Thoracic aorta (tissue), 2 donors: ENCODE measurements around the gene AZGP1. TPM values are rescaled to one million over a fixed set of nuclear protein-coding genes. Genes with fewer than 3 reads are reported as not detected.
"Not testable (repeated sequence)": the region's sequence is repeated elsewhere in the genome, so short reads cannot be mapped to it uniquely, and the experiment has no call there.

ENCODE experiments used
- ATAC-seq: fragments of 150-250 bp; one replicate; pipeline ENCODE4 v1.8.0; 2017; ENCODE audit warnings: low read depth; ENCODE audit not compliant: insufficient number of reproducible peaks, low FRiP score
- DNase-seq: peaks from one replicate; pipeline ENCODE4 v3.0.0-alpha.2; 2020; ENCODE audit warnings: low spot score
- H3K27ac ChIP-seq, 2 donors: fragments of 200-600 bp; sonication (generic); 1 replicate in 1 of 2; 2 replicates in 1 of 2; pipeline ENCODE4 v1.5.1; 2016; ENCODE audit warnings: mild to moderate bottlenecking in 2 of 2, moderate library complexity in 2 of 2
- H3K27me3 ChIP-seq: fragments of 200-600 bp; sonication (generic); replicated peaks from 2 replicates; pipeline ENCODE4 v1.6.0; 2016; ENCODE audit warnings: mild to moderate bottlenecking; ENCODE audit not compliant: insufficient read depth
- H3K36me3 ChIP-seq: fragments of 200-600 bp; sonication (generic); one replicate; pipeline ENCODE4 v1.5.1; 2016
- H3K4me1 ChIP-seq, 2 donors: fragments of 200-600 bp; sonication (generic); 1 replicate in 1 of 2; 2 replicates in 1 of 2; pipeline versions ENCODE4 v1.5.1 to v1.6.0; 2016; ENCODE audit warnings: low read depth in 2 of 2, mild to moderate bottlenecking in 1 of 2; ENCODE audit not compliant: control insufficient read depth in 1 of 2
- H3K4me3 ChIP-seq: fragments of 200-600 bp; sonication (generic); 2 replicates; pipeline ENCODE4 v1.5.1; 2016; ENCODE audit warnings: mild to moderate bottlenecking
- H3K9me3 ChIP-seq: fragments of 200-600 bp; sonication (generic); 2 replicates; pipeline ENCODE4 v1.5.1; 2016
- CTCF ChIP-seq: fragments of 200-600 bp; sonication (generic); IDR thresholded peaks from one replicate; pipeline ENCODE4 v1.5.1; 2019; ENCODE audit warnings: antibody characterized with exemption
- total RNA-seq, 2 donors: library from RNA; depleted of rRNA; stranded (reverse); fragments of >200 nt; gene quantifications; one replicate each; pipeline versions ENCODE4 v1.1.0 to v1.2.3, GENCODE V29; 2016

Gene AZGP1
- total RNA-seq, 2 donors from 2014 or later, result 2.3 TPM; not detected in 1

DNA sequence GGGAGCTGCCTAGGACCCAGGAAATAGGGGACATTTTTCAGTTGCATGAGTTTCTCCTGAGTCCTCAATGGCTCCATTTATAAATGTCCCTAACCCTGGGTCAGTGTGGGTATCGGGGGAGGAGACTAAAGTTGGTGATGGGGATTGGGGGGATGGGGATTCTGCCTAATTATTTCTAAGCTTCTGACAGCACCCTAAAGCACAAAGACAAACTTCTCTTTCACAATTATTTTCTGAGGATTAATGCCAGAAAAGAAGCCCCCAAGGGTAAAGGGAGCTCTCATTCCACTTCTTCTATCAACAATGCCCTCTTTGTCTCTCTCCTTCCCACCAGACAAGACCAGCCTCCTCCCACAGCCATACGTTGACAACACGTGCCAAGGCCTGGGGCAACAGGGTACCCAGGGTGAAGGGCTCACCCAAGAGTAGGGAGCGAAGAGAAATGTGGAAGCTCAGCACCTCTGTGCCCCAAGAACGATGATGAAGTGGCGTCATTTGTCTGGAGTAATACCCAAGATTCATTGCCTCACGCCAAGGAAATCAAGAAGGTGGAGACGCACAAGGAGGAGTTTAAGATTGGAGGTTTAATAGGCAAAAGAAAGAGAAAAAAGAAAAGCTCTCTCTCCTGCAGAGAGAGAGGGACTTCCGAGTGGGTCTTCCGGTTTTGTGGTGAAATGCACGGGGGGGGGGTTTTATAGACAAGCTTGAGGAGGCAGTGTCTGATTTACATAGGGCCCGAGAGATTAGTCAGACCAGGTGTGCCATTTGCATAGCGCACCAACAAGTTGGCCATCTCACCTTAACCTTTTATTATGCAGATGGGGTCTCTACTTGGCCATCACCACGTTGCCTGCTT, 32.0 kb downstream of the AZGP1 start:
- Histone ChIP-seq H3K36me3 (no peaks in the 10 kb centered on the region), H3K9me3 (no peaks in the 10 kb centered on the region), H3K27ac (no peak overlapping the region), H3K4me3 (no peak overlapping the region), H3K27me3 (no peaks in the 10 kb centered on the region), H3K4me1 (no peaks in the 10 kb centered on the region)
- no peak for TF ChIP-seq CTCF
- no peak for DNase-seq
- ATAC-seq, result no peak

DNA sequence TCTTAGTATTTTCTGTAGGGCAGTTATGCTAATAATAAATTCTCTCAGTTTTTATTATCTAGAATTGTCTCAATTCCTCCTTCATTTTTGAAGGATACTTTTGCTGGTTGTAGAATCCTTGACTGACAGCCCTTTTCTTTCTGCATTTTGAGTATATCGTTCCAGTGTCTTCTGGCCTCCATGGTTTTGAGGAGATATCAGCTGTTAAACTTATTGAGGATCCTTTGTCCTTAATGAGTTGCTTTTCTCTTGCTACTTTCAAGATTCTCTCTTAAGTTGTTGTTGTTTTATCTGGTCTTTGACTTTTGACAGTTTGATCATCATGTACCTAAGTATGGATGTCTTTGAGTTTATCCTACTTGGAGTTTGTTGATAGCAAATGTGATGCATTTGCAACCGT, 37.5 kb downstream of the AZGP1 start:
- ATAC-seq, result no peak
- no peak overlapping the region for H3K27ac ChIP-seq
- no peaks in the 10 kb centered on the region for H3K27me3 ChIP-seq
- H3K4me3 ChIP-seq, result no peak overlapping the region
- no peaks in the 10 kb centered on the region for H3K4me1 ChIP-seq
- no peaks in the 10 kb centered on the region for H3K36me3 ChIP-seq
- DNase-seq, result no peak
- TF ChIP-seq CTCF, result no peak
- H3K9me3 ChIP-seq, result peaks cover 7% of the 10 kb centered on the region

- DNase-seq, ATAC-seq: not testable (repeated sequence)
Measured at GRCh38 chr7:99935009-99935408, 40.8 kb downstream of the AZGP1 start.

GRCh38 chr7:99930376-99930775, 45.5 kb downstream of the AZGP1 start:
- H3K27ac ChIP-seq, result no peak overlapping the region
- H3K9me3 ChIP-seq, result no peaks in the 10 kb centered on the region
- ATAC-seq (no peak), DNase-seq (no peak)
- no peaks in the 10 kb centered on the region for H3K36me3 ChIP-seq
- TF ChIP-seq CTCF, result no peak
- no peaks in the 10 kb centered on the region for H3K4me1 ChIP-seq
- H3K4me3 ChIP-seq, result no peak overlapping the region
- H3K27me3 ChIP-seq, result no peaks in the 10 kb centered on the region

More at GRCh38 chr7:99935009-99935408, 40.8 kb downstream of the AZGP1 start:
- not testable (repeated sequence) for H3K4me3 ChIP-seq, H3K27me3 ChIP-seq, H3K4me1 ChIP-seq, H3K27ac ChIP-seq, H3K9me3 ChIP-seq, H3K36me3 ChIP-seq

- TF ChIP-seq CTCF, result no peak
- Histone ChIP-seq H3K9me3 (no peaks in the 10 kb centered on the region), H3K36me3 (no peaks in the 10 kb centered on the region), H3K27me3 (no peaks in the 10 kb centered on the region), H3K4me1 (no peaks in the 10 kb centered on the region), H3K4me3 (no peak overlapping the region), H3K27ac (no peak overlapping the region)
- DNase-seq, result no peak
- no peak for ATAC-seq
Measured at GRCh38 chr7:99929730-99930053, 46.1 kb downstream of the AZGP1 start.
